Endodermal cell (in vitro differentiated cells): ENCODE measurements around the gene CD247. TPM values are rescaled to one million over a fixed set of nuclear protein-coding genes. Genes with fewer than 3 reads are reported as not detected.
A peak's percentile ranks its signal among the peaks of the same experiment; 100 is the strongest.

Experiments used
- DNase-seq: peaks from one replicate; pipeline ENCODE4 v3.0.0-alpha.2; 2017
- H3K27ac ChIP-seq: 2 replicates; pipeline ENCODE4 v1.5.1; 2013; ENCODE audit warnings: mild to moderate bottlenecking, low read depth, low read length, moderate library complexity
- H3K27me3 ChIP-seq: 2 replicates; pipeline ENCODE4 v1.6.1; 2013; ENCODE audit warnings: mild to moderate bottlenecking, low read length, moderate library complexity; ENCODE audit not compliant: insufficient read depth, control insufficient read depth, poor library complexity, severe bottlenecking
- H3K36me3 ChIP-seq: 2 replicates; pipeline ENCODE4 v1.7.0; 2013; ENCODE audit warnings: mild to moderate bottlenecking, low read length, moderate library complexity; ENCODE audit not compliant: control insufficient read depth, insufficient read depth
- H3K4me1 ChIP-seq: one replicate; pipeline ENCODE4 v1.7.0; 2013; ENCODE audit warnings: low read length; ENCODE audit not compliant: control insufficient read depth, insufficient read depth
- H3K4me3 ChIP-seq: 2 replicates; pipeline ENCODE4 v1.5.1; 2013; ENCODE audit warnings: mild to moderate bottlenecking, low read length, moderate library complexity
- H3K9ac ChIP-seq: 2 replicates; pipeline ENCODE4 v1.6.1; 2013; ENCODE audit warnings: mild to moderate bottlenecking, low read length, moderate library complexity; ENCODE audit not compliant: poor library complexity, severe bottlenecking; ENCODE audit errors: extremely low read depth
- H3K9me3 ChIP-seq: 2 replicates; pipeline ENCODE4 v1.6.1; 2013; ENCODE audit warnings: mild to moderate bottlenecking, low read length, moderate library complexity; ENCODE audit not compliant: control insufficient read depth
- H3K27ac Mint-ChIP-seq: 2 replicates; pipeline ENCODE4 v1.8.0; 2020; ENCODE audit warnings: mixed read lengths
- H3K27me3 Mint-ChIP-seq: 2 replicates; pipeline ENCODE4 v1.8.0; 2021; ENCODE audit warnings: mild to moderate bottlenecking, mixed read lengths; ENCODE audit not compliant: insufficient read depth
- H3K36me3 Mint-ChIP-seq: 2 replicates; pipeline ENCODE4 v1.8.0; 2020; ENCODE audit warnings: low read depth, mixed read lengths
- H3K4me1 Mint-ChIP-seq: 2 replicates; pipeline ENCODE4 v1.8.0; 2020; ENCODE audit warnings: mixed read lengths
- H3K4me3 Mint-ChIP-seq: 2 replicates; pipeline ENCODE4 v1.8.0; 2020; ENCODE audit warnings: mild to moderate bottlenecking, moderate library complexity, mixed read lengths
- H3K9me3 Mint-ChIP-seq: 2 replicates; pipeline ENCODE4 v1.8.0; 2020; ENCODE audit warnings: mild to moderate bottlenecking, mixed read lengths
- WGBS, 2 experiments: methylation state at CpG; one replicate each; pipeline versions ENCODE4 v1.1.5 to v1.1.7; 2013; ENCODE audit warnings: missing lambda C conversion rate in 2 of 2, mixed read lengths in 1 of 2; ENCODE audit not compliant: insufficient coverage in 1 of 2, insufficient read length in 1 of 2; 5-methylcytosine and 5-hydroxymethylcytosine counted together
- total RNA-seq, 2 donors: library from RNA; stranded (reverse); fragmentation: NEBNext Ultra II Directional in 1 of 2; extraction: Animal tissue kit (Norgen Biotek cat#: 25700) in 1 of 2; gene quantifications; 2 replicates in 1 of 2; 3 replicates in 1 of 2; pipeline ENCODE4 v1.2.1, GENCODE V29; 2021
- TF ChIP-seq, protein P1 (sequence below): fragments of 200-600 bp; sonication (generic); conservative IDR thresholded peaks from 2 replicates; pipeline ENCODE4 v1.5.0; 2021; ENCODE audit warnings: antibody characterized with exemption, mild to moderate bottlenecking

The CD247 gene
- total RNA-seq, 2 donors from 2014 or later, result 0.46 to 0.55 TPM

DNA sequence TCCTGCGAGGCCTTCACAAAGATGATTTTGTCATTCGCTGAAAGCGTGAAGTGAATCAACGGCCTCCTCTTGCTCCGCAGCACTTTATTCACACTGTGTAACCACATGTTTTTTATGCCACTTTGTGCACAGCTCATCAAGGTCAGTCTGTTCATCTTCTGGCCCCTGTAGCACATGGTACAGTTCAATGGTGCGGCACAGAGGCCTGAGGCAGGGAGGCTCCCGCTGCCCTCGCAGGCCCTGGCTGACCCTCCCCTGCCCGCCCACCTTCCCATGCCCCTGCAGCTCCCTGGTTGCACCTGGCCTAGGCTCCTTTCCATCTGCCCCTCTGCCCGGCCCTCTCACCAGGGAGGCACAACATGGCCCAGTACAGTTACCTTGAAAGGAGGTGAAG, 87.5 kb downstream of the CD247 start:
- 86 to 89% methylated on average over 8 to 10 of the region's 10 CpGs for WGBS, 2 experiments
- H3K4me1 ChIP-seq, result no peaks in the 10 kb centered on the region
- peak overlapping the region; percentile 74 for H3K27ac Mint-ChIP-seq
- no peaks in the 10 kb centered on the region for H3K9me3 Mint-ChIP-seq
- no peaks in the 10 kb centered on the region for H3K36me3 Mint-ChIP-seq
- no peaks in the 10 kb centered on the region for H3K27me3 ChIP-seq
- H3K9me3 ChIP-seq, result no peaks in the 10 kb centered on the region
- H3K27ac ChIP-seq, result no peak overlapping the region
- TF ChIP-seq, protein P1, sequence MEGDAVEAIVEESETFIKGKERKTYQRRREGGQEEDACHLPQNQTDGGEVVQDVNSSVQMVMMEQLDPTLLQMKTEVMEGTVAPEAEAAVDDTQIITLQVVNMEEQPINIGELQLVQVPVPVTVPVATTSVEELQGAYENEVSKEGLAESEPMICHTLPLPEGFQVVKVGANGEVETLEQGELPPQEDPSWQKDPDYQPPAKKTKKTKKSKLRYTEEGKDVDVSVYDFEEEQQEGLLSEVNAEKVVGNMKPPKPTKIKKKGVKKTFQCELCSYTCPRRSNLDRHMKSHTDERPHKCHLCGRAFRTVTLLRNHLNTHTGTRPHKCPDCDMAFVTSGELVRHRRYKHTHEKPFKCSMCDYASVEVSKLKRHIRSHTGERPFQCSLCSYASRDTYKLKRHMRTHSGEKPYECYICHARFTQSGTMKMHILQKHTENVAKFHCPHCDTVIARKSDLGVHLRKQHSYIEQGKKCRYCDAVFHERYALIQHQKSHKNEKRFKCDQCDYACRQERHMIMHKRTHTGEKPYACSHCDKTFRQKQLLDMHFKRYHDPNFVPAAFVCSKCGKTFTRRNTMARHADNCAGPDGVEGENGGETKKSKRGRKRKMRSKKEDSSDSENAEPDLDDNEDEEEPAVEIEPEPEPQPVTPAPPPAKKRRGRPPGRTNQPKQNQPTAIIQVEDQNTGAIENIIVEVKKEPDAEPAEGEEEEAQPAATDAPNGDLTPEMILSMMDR, result no peak
- H3K9ac ChIP-seq, result no peak overlapping the region
- H3K27me3 Mint-ChIP-seq, result peaks cover 7% of the 10 kb centered on the region
- peaks cover 21% of the 10 kb centered on the region for H3K4me1 Mint-ChIP-seq
- H3K4me3 ChIP-seq, result no peak overlapping the region
- no peak for DNase-seq
- no peak overlapping the region for H3K4me3 Mint-ChIP-seq
- H3K36me3 ChIP-seq, result no peaks in the 10 kb centered on the region

DNA sequence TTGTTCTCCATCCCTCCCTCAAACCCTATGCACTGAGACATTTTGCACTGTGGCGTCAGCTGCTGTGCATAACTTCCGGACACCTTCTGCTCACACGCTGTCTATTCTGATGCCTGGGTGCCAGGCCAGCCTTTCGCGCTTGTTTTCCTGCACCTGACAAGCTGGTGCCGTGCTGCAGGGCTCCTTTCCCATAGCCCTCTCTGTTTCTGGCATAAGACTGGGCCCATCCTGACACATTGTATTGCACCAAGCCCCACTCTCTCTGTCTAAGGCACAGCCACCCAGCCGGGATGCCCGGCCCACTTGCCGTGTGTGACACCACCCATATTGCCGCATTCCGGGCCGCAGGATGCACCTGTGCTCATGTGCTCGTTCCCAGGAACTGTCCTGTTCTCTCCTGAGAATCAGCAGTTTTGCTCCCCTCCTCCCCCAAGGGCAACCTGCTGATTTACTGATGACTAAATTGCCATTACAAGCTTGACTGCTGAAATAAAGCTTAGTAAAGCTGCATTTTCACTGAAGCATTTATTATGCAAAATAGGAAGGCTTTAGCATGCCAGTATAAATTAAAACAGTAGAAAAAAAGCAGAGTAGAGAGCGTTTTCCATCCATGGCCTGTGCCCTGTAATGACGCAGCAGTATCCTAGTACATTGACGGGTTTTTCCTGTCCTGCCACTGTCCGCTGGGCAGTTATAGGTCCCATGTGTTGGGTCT, 88.0 kb downstream of the CD247 start:
- H3K9me3 ChIP-seq, result no peaks in the 10 kb centered on the region
- 70 to 84% methylated on average over 17 of the region's 17 CpGs for WGBS, 2 experiments
- H3K27me3 ChIP-seq, result no peaks in the 10 kb centered on the region
- Mint-ChIP-seq H3K27ac (no peak overlapping the region), H3K4me3 (no peak overlapping the region), H3K36me3 (no peaks in the 10 kb centered on the region), H3K27me3 (peaks cover 7% of the 10 kb centered on the region), H3K4me1 (peaks cover 25% of the 10 kb centered on the region), H3K9me3 (no peaks in the 10 kb centered on the region)
- no peak overlapping the region for H3K4me3 ChIP-seq
- no peak overlapping the region for H3K27ac ChIP-seq
- H3K4me1 ChIP-seq, result no peaks in the 10 kb centered on the region
- DNase-seq, result peak; percentile 77
- TF ChIP-seq, protein P1, result no peak
- no peaks in the 10 kb centered on the region for H3K36me3 ChIP-seq
- H3K9ac ChIP-seq, result no peak overlapping the region

DNA sequence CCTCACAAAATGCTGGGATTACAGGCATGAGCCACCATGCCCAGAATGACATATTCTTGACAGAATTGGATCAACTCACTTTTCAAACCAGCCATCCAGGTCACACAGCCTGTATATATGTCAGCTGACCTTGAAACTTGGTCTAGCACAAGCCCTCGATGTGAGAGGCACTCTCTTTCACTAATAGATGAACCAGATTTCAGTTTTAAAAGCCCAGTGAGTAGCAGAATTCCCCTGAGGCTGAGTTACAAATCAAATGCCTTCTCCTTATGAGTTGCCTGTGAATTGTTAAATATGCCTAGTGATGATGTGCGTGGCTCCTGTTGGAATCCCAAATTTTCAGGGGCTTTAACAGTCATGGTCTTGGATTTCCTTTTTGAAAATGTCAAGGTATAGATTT, 88.7 kb downstream of the CD247 start:
- no peaks in the 10 kb centered on the region for H3K36me3 ChIP-seq
- no peak overlapping the region for H3K9ac ChIP-seq
- no peaks in the 10 kb centered on the region for H3K36me3 Mint-ChIP-seq
- no peak overlapping the region for H3K27ac Mint-ChIP-seq
- H3K4me1 Mint-ChIP-seq, result peaks cover 25% of the 10 kb centered on the region
- no peak overlapping the region for H3K4me3 Mint-ChIP-seq
- H3K27me3 Mint-ChIP-seq, result peaks cover 5% of the 10 kb centered on the region
- H3K4me3 ChIP-seq, result no peak overlapping the region
- whole genome bisulfite sequencing, 2 experiments, result 89 to 100% methylated on average over 1 to 2 of the region's 2 CpGs
- TF ChIP-seq, protein P1, result no peak
- H3K27me3 ChIP-seq, result no peaks in the 10 kb centered on the region
- no peaks in the 10 kb centered on the region for H3K9me3 Mint-ChIP-seq
- H3K9me3 ChIP-seq, result no peaks in the 10 kb centered on the region
- DNase-seq, result no peak
- H3K27ac ChIP-seq, result no peak overlapping the region
- H3K4me1 ChIP-seq, result no peaks in the 10 kb centered on the region
